Stimulated activated CD4-positive, alpha-beta T cell treated with anti-CD3 and anti-CD28 coated beads, Interleukin-1b, Interleukin-23, amount 100 ng/mL, for 48 hours (primary cell): ENCODE results near the gene PAMR1.
A peak's percentile ranks its signal among the peaks of the same experiment; 100 is the strongest.
"Not testable (repeated sequence)": the region's sequence is repeated elsewhere in the genome, so short reads cannot be mapped to it uniquely, and the experiment has no call there.

ENCODE experiments used
- DNase-seq: peaks from one replicate; pipeline ENCODE4 v3.0.0-alpha.2; 2020

PAMR1 gene, protein sequence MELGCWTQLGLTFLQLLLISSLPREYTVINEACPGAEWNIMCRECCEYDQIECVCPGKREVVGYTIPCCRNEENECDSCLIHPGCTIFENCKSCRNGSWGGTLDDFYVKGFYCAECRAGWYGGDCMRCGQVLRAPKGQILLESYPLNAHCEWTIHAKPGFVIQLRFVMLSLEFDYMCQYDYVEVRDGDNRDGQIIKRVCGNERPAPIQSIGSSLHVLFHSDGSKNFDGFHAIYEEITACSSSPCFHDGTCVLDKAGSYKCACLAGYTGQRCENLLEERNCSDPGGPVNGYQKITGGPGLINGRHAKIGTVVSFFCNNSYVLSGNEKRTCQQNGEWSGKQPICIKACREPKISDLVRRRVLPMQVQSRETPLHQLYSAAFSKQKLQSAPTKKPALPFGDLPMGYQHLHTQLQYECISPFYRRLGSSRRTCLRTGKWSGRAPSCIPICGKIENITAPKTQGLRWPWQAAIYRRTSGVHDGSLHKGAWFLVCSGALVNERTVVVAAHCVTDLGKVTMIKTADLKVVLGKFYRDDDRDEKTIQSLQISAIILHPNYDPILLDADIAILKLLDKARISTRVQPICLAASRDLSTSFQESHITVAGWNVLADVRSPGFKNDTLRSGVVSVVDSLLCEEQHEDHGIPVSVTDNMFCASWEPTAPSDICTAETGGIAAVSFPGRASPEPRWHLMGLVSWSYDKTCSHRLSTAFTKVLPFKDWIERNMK

DNA sequence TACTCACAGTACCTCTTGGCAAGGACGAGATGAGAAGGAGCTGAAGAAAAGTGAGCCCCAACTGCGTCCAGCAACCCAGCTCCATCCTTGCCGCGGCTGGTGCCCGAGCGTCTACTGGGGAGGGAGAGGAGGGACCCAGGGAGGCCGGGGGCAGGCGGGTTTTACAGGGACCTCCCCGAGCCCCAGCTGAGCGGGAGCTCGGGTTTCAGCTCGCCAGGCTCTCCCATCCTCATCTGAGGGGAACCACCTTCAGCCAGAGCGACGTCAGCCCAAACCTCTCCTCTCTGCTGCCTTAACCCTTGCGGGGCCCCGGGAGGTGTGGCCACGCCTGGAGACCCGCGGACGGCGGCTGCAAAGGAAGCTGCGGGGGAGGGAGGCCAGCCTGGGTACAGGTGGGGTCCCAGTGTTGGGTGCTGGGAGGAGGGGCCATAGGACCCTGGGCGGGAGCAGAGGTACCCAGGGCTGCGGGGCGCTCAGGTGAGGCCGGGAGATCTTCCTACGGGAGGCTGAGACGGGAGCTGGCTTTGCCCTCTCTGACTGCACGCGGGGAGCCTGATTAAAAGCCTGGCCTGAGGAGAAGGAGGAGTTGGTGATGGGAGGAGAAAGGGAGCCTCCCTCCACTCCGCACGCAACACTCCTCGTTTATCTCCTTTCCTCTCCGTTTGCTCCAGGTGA, at the start of gene PAMR1:
TSS of gene PAMR1 (minus strand) at position 116 of the 675 bp plus-strand sequence. CDS start at position 85, 31 bp downstream.
- peak; percentile 4 for DNase-seq

GRCh38 chr11:35571696-35572095, 46.3 kb upstream of the PAMR1 start:
- DNase-seq = no peak

GRCh38 chr11:35567737-35568465, 42.5 kb upstream of the PAMR1 start:
- DNase-seq = no peak

GRCh38 chr11:35566885-35567284, 41.5 kb upstream of the PAMR1 start:
- DNase-seq = no peak

DNA sequence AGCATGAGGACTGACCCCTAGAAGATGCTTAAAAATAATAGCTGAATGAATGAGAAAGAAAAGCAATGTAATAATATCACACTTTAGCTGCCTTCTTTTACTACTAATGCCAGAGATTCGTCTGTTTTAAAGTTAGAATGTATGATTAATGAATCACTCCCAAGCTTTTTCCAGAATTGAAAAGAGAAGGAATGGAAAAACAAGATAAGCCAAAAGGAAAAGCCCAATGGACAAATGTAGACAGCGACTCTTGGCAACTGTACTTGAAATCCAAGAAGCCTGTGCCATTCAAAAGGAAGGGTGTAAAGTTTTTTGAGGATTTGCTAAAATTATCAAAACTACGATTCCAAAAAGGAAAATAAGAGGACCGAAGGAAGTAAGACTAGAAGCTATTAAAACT, 40.8 kb upstream of the PAMR1 start:
- no peak for DNase-seq

DNA sequence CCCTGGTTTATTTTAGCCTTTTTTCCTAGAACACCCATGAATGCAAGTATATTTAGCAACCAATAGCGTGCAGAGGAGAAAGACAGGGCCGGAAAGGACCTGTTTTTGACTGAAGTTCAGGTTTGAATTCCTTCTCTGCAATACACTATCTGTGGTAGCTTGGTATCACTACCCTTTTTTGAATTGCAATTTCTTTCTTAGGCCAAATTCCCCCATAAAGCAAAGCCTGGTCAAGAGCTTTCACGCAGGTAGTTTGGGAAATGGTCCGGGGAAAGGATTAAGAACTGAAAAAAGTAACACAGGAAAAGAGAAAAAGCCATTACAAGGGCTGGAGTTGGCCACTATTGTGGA, 38.8 kb upstream of the PAMR1 start:
- DNase-seq = no peak

- no peak for DNase-seq
Observed at GRCh38 chr11:35563484-35564244, 38.2 kb upstream of the PAMR1 start.

DNA sequence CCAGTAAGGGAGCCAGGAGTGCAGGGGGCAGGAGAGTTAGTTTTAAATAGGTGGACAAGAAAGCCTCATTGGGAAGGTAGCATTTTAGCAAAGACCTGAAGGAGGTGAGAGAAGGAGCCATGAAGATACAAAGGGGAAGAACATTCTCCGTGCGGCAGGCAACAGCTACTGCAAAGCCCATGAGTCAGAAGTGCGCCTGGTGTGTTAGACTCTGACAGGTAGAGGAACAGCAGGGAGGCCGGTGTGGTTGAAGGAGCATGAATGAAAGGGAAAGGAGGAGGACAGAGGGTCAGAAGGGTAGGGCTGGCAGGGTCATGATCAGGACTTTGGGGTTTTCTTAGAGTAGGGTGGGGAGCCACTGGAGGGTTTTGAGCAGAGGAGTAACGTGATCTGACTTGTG, 34.5 kb upstream of the PAMR1 start:
- DNase-seq = no peak

DNA sequence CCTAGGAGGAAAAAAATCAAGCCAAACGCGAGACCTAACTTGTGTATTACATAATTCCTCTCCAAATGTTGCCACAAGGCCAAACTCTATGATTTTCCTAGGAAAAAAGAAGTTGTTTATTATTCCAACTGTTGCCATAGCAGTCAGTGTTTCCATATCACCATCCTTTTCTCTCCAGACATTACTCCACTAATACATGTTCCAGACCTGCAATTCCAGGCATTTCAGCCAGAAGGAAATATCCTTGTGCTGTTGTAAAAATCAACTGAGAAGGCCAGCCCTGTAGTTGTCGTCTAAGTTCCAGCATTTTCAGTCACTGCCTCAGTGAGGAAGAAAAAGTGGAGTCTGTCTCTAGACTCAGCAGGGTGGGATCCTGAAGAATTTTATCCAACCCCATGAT, 33.1 kb upstream of the PAMR1 start:
- DNase-seq = no peak

- DNase-seq = no peak
Observed at GRCh38 chr11:35555488-35555887, 30.1 kb upstream of the PAMR1 start.

DNA sequence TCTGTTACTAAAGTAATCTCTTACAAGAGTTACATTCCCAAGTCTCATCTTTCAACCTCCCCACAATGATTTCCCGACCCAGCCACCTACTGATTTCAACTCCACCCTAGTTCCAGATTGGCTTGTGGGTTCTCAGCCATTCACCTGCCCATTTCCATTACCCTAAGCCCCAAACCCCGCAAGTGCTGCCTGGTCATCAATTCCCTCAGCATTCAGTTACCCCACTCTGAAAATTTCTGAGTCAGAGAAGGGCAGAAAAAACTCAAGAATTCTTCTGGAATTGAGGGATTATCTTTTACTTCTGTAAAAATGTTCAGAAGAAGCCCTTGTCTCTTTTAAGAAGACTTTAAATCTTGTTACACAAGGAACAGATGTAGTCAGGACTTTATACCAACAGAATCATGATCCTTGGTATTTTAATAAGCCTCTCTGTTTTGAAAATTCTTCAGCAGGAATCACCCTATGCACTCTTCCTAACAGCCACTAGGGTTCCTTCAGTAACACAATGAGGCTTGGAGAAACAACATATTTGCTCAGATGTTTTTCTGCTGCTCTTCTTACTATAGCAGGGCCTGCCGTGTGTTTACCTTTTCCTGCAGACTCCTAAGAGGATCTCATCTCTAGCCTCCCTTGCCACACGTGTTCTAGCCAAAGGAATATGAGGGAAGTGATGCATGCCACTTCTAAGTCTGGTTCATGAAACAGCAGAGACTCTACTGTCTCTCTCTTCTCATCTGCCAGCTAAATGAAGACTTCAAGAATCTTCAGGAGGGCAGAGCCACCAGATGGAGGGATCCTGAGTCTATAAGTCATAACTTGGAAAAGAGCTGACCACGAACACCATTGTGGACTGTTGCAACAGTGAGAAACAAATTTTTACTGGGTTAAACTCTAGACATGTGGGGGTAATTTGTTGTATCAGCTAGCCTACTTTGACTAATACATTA, 29.3 kb upstream of the PAMR1 start:
- DNase-seq = no peak

DNA sequence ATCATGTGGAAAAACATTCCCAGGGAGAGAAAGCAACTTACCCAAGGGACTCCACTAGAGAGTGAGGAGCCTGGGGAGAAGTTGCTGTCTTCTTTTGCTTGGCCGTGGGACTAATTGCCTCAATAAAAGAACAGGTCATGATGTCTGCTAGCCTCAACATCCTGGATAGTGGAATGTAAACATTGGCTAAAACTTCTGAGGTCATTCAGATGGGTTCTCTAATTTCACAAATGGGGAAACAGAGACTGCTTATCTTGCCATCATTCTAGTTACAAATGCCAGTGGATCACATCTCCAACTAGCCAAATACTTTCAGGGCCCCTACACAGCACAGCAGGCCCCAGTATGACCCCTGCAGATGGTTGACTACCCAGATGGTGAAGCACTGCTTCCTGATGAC, 28.4 kb upstream of the PAMR1 start:
- no peak for DNase-seq

- DNase-seq = no peak
Observed at GRCh38 chr11:35553021-35553420, 27.6 kb upstream of the PAMR1 start.

DNA sequence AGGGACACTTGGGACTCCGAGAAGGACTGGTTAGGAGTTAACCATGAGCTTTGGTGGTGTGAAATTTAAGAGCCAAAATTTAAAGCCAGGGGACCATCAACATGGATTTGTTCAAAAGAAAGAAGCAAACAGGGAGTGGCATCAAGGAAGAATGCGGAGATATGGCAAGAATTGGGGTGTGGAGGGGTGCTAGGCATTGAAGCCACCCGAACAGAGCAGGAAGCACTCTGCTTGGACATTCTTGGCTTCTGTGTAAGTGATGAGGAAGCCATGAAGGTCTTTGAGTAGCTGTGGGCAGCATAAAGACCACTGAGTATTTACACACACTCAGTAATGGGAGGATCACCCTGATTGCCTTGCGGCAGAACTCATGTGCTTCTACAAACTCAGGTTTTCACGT, 27.2 kb upstream of the PAMR1 start:
- DNase-seq = no peak

GRCh38 chr11:35550374-35551036, 25.1 kb upstream of the PAMR1 start:
- no peak for DNase-seq

- no peak for DNase-seq
Observed at GRCh38 chr11:35549787-35550186, 24.4 kb upstream of the PAMR1 start.

GRCh38 chr11:35548925-35549561, 23.6 kb upstream of the PAMR1 start:
- DNase-seq = no peak

DNA sequence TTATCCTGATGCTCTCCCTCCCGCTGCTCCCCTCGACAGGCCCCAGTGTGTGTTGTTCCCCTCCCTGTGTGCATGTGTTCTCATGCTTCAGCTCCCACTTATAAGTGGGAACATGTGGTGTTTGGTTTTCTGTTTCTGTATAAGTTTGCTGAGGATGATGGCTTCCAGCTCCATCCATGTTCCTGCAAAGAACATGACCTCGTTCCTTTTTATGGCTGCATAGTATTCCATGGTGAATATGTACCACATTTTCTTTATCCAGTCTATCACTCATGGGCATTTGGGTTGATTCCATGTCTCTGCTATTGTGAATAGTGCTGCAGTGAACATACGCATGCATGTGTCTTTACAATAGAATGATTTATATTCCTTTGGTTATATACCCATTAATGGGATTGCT, 22.6 kb upstream of the PAMR1 start:
- DNase-seq = not testable (repeated sequence)

DNA sequence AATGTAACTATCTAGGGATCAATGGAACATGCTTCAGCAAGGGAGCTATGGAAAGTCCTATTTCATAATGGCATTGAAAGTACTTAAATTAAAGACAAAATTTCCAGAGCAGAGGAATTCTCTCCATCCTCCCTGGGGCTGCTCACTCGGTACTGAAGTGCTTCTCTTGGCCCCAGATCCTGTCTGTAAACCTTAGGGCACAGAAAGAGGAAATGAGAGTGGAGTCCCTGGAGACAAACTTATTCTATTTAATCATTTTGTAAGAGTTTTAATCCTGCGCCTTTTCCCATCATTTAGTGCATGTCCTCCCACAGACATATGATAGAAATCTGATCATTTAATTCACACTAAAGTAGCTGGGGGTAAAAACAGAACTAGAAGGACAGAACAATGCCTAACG, 20.9 kb upstream of the PAMR1 start:
- no peak for DNase-seq

GRCh38 chr11:35545391-35546003, 20.1 kb upstream of the PAMR1 start:
- DNase-seq = no peak
